Inflammatory macrophage treated with lipopolysaccharide for 4 hours (primary cell): Measurements from ENCODE around the gene NUDT22.

Experiments
- DNase-seq: peaks from one replicate; pipeline ENCODE4 v3.0.0-alpha.2; 2020

NUDT22 gene

GRCh38 chr11:64225608-64226506, at the start of gene NUDT22, which contains the start of gene TRPT1:
TSS of gene NUDT22 (plus strand) at chr11:64226274. CDS start at chr11:64226653, 379 bp downstream.
TSS of gene TRPT1 (minus strand) at chr11:64226186. CDS start at chr11:64225860, 326 bp downstream.
- DNase-seq = peak; percentile 89

- DNase-seq = no peak
Measured at GRCh38 chr11:64176751-64177150, 49.3 kb upstream of the NUDT22 start.

- DNase-seq = no peak
Measured at GRCh38 chr11:64178203-64178602, 47.9 kb upstream of the NUDT22 start.

- no peak for DNase-seq
Measured at GRCh38 chr11:64178951-64179639, 47.0 kb upstream of the NUDT22 start.

GRCh38 chr11:64180891-64181290, 45.2 kb upstream of the NUDT22 start:
- DNase-seq = no peak

GRCh38 chr11:64181506-64182411, 44.3 kb upstream of the NUDT22 start:
- DNase-seq = peak; percentile 89

- no peak for DNase-seq
Measured at GRCh38 chr11:64183890-64184289, 42.2 kb upstream of the NUDT22 start.

- peak; percentile 78 for DNase-seq
Measured at GRCh38 chr11:64185175-64185692, 40.8 kb upstream of the NUDT22 start.

GRCh38 chr11:64185693-64186491, 40.2 kb upstream of the NUDT22 start, which contains the start of gene STIP1:
TSS of gene STIP1 (plus strand) at chr11:64186171. CDS start at chr11:64186262, 91 bp downstream.
- DNase-seq = peak; percentile 100

GRCh38 chr11:64186492-64187165, 39.4 kb upstream of the NUDT22 start:
- no peak for DNase-seq

GRCh38 chr11:64192434-64192833, 33.6 kb upstream of the NUDT22 start:
- DNase-seq = peak; percentile 90

GRCh38 chr11:64196626-64197025, 29.4 kb upstream of the NUDT22 start:
- DNase-seq = peak; percentile 70

- peak; percentile 71 for DNase-seq
Measured at GRCh38 chr11:64198511-64198910, 27.6 kb upstream of the NUDT22 start.

GRCh38 chr11:64201543-64201942, 24.5 kb upstream of the NUDT22 start:
- no peak for DNase-seq

GRCh38 chr11:64202992-64203391, 23.1 kb upstream of the NUDT22 start:
- DNase-seq = no peak

- DNase-seq = no peak
Measured at GRCh38 chr11:64203421-64204079, 22.5 kb upstream of the NUDT22 start.

- no peak for DNase-seq
Measured at GRCh38 chr11:64204080-64204440, 22.0 kb upstream of the NUDT22 start.

- DNase-seq = peak; percentile 89
Measured at GRCh38 chr11:64204464-64204989, 21.5 kb upstream of the NUDT22 start.

GRCh38 chr11:64206457-64207255, 19.4 kb upstream of the NUDT22 start, which contains the start of gene FERMT3:
TSS of gene FERMT3 (plus strand) at chr11:64206721. CDS start at chr11:64207365, 644 bp downstream.
- peak; percentile 72 for DNase-seq
